NK-92 (cell line): ENCODE measurements around the gene HMCN1.
"Not testable (repeated sequence)": the region's sequence is repeated elsewhere in the genome, so short reads cannot be mapped to it uniquely, and the experiment has no call there.

ENCODE experiments used
- DNase-seq: peaks from one replicate; lab custom pipeline; 2025; ENCODE audit not compliant: unreplicated experiment; lab: John Stamatoyannopoulos, UW

HMCN1 gene

DNA sequence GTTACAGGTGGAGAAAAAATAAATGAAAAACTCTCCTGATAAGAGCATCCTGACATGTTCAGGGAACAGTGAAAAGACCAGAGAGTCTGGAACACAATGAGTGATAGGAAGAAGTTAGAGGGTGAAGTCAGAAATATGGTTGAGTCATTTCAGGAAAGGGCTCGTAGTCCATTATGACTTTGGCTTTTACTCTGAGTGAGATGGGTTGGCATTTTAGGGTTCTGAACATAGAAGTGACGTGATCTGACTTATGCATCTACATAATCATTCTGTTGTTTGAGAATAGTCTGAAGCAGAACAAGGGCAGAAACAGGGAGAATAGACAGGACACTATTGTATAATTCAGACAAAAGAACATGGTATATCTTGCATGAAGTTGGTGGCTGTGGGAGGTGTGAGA, 5.8 kb downstream of the HMCN1 start:
- no peak for DNase-seq

DNA sequence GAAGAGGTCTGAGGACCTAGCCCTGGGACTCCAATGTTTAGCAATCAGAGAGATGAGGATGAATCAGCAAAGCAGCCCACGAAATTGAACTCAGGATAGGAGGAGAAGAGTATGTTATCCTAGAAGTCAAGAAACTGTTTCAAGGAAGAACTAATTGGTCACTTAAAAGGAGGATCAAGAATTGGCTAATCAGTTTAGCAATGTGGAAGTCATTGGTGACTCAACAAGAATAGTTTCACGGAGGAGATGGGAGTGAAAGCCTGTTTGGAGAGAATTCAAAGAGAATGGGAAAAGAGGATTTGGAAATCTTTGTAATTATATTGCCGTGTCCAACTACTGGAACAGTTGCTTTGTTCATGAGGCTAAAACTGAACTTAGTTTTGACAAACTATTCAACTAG, 7.4 kb downstream of the HMCN1 start:
- DNase-seq, result no peak

DNA sequence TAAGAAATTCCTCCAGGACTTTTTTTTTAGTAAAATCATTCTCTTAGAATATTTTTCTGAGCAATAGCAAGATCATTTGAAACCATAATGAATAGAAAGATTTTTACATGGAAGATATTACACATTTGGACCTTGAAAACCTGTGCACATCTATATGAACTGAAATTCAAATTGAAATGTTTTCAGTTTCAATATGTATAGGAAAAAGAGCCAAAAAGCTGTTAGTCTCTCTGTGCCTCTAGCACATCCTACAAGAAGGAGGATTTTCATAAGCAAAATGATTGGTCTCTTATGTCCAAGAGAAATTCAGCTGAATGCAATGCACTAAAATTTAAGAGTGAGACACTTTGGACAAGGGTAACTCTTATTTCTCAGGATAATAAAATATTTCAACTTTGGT, 8.2 kb downstream of the HMCN1 start:
- no peak for DNase-seq

DNA sequence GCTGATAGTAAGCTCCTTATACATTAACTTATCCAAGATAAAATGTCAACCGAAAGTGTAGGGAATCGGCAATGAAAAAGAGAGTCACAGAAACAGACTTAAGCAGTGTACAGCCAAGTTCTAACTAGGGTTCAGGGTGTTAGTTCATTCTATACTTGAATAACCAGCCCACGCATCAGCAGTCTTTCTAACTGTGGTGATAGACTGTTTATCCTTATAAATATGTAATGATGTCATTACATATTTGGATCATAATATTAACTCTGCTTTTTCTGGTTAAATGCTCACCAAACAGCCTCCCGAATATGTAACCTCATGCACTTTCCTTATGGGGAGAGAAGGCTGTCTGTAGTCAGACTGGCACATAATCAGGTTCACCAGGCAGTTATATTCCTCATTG, 11.0 kb downstream of the HMCN1 start:
- DNase-seq, result no peak

DNA sequence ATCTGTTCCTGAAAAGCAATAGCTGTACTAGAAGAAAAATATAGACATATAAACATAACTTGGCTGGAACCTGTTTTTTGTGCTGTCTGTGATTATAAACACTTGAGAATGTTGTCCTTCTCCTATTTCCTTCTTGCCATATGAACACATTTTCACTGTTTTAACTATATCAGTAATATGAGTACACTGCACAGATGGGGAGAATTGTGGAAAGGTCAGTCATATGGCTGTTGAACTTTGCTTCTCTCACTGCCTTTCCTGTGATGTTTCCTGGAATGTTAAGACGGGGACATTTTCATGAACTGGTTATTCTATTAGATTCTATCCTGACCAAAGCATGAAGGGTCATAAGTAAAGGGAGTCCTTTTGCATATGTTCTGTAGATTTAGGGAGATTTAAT, 24.9 kb downstream of the HMCN1 start:
- no peak for DNase-seq

DNA sequence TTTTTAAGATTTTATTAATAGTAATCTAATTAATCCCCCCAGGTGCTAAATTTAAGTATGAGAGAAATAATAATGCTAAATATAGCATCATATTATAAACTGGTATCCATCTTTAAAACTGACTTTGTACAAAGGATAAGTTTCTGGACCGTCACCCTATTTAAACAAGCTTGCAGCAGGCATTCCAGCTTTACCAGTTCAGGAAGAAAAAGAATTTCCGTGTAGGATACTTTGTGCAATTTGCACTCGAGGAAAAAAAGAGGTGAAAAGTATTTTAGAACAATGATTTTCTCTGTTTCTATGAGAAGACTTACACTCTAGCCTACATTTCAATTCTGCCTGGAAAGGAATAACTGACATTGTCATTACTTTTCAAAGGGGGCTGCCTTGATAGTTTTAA, 27.6 kb downstream of the HMCN1 start:
- no peak for DNase-seq

DNA sequence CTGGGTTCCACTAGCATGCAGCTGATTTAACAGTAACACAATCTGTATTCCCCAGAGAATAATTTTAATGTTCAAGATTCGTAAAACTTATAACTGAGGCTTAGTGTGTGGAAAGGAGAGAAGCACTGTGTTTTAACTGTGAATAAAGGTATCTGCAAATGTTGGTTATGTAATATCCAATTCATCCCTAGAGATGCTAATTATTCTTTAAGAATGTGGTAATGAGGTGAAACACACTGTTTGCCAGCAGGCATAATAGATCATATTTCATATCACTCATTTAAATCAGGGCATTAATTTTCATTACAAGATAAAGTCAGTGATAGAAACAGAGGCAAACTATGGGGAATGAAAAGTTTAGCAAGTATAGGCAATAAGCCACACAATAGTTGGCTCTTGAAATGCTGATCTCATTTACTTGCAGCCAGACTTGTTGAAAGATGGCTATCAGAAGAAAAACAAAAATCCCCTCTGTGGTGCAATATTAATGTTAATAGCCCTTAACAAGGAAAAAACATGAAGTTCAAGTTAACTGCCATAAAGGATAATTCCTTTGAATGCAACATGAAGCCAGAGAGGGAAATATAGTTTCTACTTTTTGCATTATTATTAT, 33.4 kb downstream of the HMCN1 start:
- DNase-seq, result no peak

DNA sequence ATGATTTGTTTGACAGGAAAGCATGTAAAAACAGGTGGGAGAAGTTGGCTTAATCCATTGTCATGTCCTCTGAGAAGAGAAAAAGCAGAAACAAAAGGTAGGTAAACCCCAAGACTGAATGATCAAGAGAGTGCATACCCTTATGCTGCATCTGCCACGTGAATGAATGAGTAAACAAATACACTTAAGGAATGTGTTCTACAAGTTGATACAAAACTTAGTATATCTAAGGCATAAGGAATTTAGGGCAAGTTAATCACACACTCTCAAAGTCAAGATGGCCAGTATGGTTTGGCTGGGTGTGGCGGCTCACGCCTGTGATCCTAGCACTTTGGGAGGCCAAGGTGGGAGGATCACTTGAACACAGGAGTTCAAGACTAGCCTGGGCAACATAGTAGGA, 34.2 kb downstream of the HMCN1 start:
- DNase-seq, result no peak

DNA sequence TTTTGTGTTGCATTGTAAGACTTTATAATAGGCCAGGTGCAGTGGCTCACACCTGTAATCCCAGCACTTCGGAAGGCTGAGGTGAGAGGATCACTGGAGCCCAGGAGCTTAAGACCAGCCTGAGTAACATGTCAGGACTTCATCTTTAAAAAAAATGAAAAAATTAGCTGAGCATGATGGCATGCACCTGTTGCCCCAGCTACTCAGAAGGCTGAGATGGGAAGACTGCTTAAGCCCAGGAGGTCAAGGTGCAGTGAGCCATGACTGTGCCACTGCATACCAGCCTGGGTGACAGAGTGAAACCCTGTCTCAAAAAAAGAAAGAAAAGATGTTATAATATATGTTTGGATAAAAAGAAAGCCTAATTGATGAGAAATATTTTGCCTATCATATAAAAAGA, 34.9 kb downstream of the HMCN1 start:
- no peak for DNase-seq

DNA sequence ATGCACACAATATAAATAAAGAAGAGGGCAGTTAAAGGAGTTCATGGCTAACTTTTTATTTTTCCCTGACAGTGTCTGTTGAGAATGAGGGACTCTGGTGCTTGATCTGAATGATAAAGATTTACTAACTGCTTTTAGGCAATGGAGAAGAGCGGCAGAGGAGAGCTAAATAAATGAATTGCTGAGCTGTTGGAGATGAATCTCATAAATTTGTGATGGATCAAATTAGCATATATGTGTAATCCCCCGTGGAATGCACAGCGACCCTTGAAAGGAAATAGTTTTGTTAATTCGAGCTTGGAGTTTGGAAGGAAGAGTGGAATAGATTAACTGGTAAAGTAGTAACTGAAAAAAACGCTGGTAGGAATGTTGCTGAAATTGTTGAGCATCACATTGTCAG, 40.2 kb downstream of the HMCN1 start:
- DNase-seq, result no peak

DNA sequence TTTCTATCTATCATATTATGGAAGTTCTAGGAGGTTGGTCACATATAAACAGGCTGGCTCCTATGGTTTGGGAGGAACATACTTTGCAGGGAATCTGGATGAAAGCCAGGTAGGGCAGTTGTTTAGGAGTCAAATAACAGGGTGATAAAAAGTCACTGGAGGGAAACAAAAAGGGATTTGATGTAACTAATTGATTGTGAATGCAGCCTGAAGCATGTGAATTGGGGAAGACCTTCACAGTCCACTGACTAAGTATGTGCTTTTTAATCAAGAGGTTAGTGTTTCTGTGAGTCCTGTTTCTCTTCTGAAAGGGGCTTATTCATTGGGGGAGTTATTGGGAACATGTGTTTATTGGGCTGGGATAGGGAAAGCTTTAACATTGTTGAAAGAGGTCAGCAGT, 41.3 kb downstream of the HMCN1 start:
- no peak for DNase-seq

DNA sequence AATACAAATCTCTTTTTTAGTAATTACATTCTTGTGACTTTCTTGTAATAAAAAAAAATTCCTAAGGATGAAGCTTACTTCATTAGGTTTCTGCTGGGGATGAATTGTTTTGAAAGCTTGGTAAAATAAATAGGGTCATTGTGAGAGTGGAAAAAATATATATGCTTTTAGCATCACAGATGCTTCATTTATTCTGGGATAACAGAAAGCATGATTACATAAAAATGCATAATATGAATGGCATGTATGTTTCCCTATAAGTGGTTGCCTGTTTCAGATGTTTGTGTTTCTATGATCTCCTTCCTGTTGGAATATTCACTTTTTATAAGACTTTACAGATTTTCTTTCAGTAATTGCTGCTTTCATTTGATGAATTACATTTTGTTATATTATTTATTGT, 42.3 kb downstream of the HMCN1 start:
- no peak for DNase-seq

DNA sequence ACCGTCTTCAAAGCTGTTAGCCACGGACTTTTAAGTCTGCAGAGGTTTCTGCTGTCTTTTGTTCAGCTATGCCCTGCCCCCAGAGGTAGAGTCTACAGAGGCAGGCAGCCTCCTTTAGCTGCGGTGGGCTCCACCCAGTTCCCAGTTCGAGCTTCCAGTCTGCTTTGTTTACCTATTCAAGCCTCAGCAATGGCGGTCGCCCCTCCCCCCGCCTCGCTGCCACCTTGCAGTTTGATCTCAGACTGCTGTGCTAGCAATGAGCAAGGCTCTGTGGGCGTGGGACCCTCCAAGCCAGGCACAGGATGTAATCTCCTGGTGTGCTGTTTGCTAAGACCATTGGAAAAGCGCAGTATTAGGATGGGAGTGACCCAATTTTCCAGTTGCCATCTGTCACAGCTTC, 49.7 kb downstream of the HMCN1 start:
- DNase-seq, result not testable (repeated sequence)

DNA sequence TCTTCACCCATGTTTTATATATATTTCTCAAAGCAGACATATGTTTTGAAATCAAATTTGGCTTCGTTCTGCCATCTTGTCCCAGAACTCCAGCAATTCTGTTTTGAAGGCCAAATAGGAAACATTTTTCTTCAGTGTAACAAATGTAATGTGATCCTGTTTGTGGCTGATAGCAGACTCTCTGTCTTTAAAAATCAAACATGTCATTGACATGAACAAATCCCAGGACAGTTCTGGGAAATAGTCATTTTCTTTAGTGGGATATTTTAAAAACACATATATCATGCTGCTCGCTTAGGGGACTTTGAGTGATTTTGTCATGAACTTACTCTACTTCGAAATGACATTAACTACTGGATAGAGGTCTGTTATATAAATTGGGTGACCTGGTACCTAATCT, 51.4 kb downstream of the HMCN1 start:
- DNase-seq, result no peak

DNA sequence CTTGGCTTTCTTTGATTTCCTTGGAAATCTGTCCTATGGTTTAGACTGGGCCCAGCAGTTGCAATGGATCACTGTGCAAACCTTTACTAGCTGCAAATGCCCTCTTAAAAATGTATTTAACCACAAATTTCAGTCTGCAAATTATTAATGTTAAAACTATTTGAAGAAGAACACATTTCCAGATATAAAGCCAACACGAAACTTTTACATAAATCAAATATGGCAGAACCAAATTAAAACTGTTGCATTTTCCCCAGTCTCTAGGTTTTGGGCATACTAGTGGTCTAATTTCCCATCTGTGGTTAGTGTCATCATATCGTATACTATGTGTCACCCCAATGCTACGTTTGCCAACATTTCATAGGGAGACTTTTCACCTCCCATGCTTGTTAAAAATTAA, 52.3 kb downstream of the HMCN1 start:
- DNase-seq, result no peak

DNA sequence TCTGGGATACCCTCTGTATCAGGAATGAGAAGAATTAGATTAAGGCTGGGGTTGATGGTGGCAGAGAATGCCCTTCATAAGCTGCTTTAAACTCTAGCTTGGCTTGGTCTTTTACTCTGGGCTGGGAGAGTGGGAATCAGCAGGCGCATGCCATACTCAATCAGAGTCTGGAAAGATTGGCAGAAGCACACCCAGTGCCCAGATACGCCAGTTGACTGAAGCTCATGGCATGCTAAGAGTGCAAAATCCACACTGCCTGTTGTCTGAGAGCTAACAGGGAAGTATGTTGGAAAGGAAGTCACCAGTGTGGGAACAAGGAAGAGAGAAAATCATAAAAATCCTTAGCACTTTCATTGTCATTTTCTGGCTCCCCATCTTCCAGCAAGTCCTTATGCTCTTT, 53.0 kb downstream of the HMCN1 start:
- DNase-seq, result no peak

DNA sequence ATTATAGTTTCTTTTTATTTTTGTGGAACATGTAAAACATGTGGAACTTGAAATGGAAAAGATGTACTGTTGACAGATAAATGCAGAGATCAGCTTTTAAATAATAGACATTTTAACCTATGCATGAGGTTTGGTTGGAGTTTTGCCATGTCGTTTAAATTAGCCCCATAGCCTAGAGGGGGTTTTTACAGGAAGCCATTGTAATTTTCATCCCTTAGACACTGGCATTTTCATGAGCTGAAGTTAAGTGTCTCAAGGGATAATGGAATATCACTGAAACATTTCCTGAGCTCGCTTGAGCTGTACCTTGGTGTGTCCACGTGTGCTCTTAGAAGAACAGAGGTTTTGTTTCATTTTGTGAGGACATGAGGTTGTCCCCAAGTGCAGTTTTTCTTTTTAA, 54.2 kb downstream of the HMCN1 start:
- DNase-seq, result no peak

DNA sequence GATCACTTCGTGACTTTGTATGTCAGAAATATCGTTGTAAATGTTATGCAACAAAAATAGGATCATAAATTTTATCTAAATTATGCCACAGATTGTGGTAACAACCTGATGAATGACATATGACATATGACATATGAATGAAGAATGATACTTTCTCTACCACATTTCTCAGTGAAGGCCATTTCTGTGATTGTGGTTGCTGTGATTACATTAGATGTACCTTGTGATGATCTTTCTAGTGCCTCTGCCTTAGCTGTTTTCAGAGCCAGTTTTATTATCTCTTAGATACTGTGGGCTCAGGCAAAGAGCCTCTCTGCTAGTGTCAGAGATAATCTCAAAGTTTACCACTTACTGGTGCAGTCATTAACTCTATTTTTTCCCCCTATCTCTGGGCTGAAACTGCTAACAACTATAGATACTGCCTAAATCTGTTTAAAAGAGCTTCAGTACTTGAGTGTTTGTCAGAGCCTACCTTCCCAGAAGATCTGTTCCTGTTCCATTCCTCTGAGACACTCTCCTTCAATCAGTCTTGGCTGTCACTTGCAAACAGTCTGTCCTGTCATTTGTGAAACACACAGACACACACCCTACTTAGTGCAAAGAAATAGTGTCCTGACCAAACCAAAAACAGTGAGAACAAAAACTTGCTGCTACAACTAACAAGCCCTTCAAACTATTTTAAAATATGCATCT, 55.5 kb downstream of the HMCN1 start:
- no peak for DNase-seq

DNA sequence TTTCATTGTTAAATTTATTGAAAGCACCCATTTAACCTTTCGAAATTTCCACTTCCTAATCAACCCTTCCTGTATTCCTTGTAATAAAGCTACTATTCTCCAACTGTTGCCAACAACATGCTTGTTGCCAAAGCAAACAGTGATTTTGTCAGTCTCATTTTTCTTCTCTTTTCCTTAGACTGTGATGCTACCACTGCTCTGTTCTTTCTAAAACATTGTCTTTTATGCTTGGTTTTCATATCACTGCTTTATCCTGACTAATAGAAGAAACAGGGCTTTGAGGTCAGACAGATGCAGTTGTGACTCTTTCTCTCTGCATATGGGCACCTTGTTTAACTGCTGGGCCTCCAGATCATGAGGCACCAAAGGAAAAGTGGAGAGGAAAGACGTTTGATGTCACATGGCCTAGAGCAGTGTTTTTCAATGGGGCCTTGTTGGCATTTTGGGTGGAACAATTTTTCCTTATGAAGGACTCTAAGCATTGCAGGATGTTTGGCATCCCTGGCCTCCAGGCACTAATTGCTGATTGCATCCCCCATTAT, 56.1 kb downstream of the HMCN1 start:
- DNase-seq, result no peak

DNA sequence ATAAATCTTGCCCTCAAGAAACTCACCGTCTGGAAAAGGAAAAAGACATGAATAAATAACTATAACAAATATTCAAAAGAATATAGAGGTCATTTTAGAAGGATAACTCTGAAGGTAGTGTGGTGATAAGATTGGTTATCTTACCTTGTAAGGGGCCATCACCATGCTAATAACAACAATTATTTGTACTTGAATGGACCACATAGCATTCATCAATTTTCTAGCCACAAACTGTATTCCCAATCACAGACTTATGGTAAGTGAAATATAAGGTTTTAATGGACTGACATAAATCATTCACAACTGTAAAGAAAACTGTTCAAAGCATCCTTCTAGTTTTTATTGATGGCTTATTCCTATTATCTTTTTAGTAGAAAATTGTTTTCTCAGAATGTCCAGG, 57.8 kb downstream of the HMCN1 start:
- DNase-seq, result no peak

DNA sequence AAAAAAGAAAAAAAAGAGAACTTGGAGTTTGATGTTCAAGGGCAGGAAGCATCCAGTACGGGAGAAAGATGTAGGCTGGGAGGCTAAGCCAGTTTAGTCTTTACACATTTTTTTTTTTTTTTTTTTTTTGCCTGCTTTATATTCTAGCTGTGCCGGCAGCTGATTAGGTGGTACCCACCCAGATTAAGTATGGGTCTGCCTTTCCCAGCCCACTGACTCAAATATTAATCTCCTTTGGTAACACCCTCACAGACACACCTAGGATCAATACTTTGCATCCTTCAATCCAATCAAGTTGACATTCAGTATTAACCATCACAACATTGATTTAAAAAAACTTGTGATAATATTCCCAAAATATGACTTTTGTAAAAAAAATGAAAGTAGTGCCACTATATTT, 60.3 kb downstream of the HMCN1 start:
- DNase-seq, result not testable (repeated sequence)

DNA sequence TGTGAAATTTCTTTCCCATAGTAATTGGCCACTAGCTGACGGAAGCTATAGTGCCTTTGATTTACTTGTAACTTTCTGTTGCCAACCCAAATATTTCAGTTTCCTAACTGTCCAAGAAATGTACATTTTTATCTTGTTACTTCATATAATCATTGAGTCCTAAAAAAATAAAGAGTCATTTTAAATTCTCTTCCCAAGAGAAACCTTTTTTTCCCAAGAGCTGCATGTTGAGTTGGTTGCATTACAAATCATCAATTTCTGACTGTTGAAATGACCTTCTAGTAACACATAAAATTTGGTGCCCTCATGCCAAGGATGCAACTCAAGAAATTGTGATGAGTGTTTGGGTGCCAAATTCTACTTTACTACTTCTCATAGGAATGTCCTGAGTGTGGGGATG, 61.0 kb downstream of the HMCN1 start:
- no peak for DNase-seq

DNA sequence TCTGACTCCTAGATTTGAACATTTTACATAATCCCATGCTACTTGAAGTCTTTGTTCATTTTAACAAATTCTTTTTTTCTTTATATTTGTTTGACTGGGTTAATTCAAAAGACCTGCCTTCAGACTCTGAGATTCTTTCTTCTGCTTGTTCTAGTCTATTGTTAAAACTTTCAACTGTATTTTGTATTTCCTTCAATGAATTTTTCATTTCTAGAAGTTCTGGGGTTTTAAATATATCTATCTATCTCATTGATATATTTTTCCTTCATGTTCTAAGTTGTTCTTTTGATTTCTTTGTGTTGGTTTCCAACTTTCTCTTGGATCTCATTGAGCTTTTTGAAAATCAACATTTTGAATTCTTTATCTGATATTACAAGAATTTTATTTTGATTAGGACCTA, 64.3 kb downstream of the HMCN1 start:
- DNase-seq, result no peak
